HEK293 (cell line): ENCODE results near the gene PLD5.

ENCODE experiments used
- KLF7 ChIP-seq: fragments of 450-650 bp; formaldehyde crosslinking; IDR thresholded peaks from 2 replicates; pipeline ENCODE4 v1.5.1; 2016; ENCODE audit warnings: missing biosample characterization, missing genetic modification characterization, borderline replicate concordance
- YY1 ChIP-seq: fragments of 450-650 bp; formaldehyde crosslinking; IDR thresholded peaks from 2 replicates; pipeline ENCODE4 v1.5.1; 2018; ENCODE audit warnings: missing biosample characterization, missing genetic modification characterization
- ZBTB1 ChIP-seq: fragments of 450-650 bp; formaldehyde crosslinking; IDR thresholded peaks from 2 replicates; pipeline ENCODE4 v1.5.1; 2016; ENCODE audit warnings: missing biosample characterization, missing genetic modification characterization
- ZNF404 ChIP-seq: fragments of 450-650 bp; formaldehyde crosslinking; IDR thresholded peaks from 2 replicates; pipeline ENCODE4 v1.5.1; 2017; ENCODE audit warnings: missing biosample characterization, missing genetic modification characterization
- ZNF777 ChIP-seq: fragments of 450-650 bp; formaldehyde crosslinking; IDR thresholded peaks from 2 replicates; pipeline ENCODE4 v1.5.1; 2017; ENCODE audit warnings: missing biosample characterization, missing genetic modification characterization, borderline replicate concordance
- ZNF837 ChIP-seq: fragments of 450-650 bp; formaldehyde crosslinking; IDR thresholded peaks from 2 replicates; pipeline ENCODE4 v1.5.1; 2016; ENCODE audit warnings: missing biosample characterization, missing genetic modification characterization
- ZXDB ChIP-seq: fragments of 450-650 bp; formaldehyde crosslinking; IDR thresholded peaks from 2 replicates; pipeline ENCODE4 v1.5.1; 2016; ENCODE audit warnings: missing biosample characterization, missing genetic modification characterization
- TF ChIP-seq, protein P1 (sequence below): fragments of 450-650 bp; formaldehyde crosslinking; IDR thresholded peaks from 2 replicates; pipeline ENCODE4 v1.5.1; 2016; ENCODE audit warnings: missing biosample characterization, missing genetic modification characterization
- TF ChIP-seq, protein P2 (sequence below): fragments of 450-650 bp; formaldehyde crosslinking; IDR thresholded peaks from 2 replicates; pipeline ENCODE4 v1.5.1; 2016; ENCODE audit warnings: missing biosample characterization, missing genetic modification characterization

DNA sequence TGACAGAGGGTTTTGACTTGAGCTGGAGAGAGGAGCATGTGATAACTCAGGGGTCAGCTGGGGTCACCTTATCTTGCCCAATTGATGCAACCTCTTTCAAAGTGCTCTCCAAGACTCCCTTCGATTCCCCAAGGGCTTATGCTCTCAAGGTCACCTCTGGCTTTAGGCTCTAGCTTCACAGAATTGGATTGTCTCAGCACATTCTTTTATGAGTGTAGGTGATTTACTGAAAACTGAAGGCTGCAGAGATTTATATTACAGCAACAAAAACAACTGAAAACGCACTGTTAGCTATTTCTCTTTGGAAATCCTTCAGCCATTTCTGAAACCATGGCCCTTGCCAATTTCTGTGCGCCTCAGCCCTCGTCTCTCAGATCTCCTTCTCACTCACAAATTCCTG is 491.1 kb downstream of the PLD5 start:
- TF ChIP-seq, protein P1, sequence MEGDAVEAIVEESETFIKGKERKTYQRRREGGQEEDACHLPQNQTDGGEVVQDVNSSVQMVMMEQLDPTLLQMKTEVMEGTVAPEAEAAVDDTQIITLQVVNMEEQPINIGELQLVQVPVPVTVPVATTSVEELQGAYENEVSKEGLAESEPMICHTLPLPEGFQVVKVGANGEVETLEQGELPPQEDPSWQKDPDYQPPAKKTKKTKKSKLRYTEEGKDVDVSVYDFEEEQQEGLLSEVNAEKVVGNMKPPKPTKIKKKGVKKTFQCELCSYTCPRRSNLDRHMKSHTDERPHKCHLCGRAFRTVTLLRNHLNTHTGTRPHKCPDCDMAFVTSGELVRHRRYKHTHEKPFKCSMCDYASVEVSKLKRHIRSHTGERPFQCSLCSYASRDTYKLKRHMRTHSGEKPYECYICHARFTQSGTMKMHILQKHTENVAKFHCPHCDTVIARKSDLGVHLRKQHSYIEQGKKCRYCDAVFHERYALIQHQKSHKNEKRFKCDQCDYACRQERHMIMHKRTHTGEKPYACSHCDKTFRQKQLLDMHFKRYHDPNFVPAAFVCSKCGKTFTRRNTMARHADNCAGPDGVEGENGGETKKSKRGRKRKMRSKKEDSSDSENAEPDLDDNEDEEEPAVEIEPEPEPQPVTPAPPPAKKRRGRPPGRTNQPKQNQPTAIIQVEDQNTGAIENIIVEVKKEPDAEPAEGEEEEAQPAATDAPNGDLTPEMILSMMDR (tag by site-specific recombination): no peak
- no peak for TF ChIP-seq YY1 (tag by site-specific recombination)
- no peak for TF ChIP-seq ZNF777 (tag by site-specific recombination)
- TF ChIP-seq ZBTB1 (tag by site-specific recombination): no peak
- TF ChIP-seq ZXDB (tag by site-specific recombination): no peak
- no peak for TF ChIP-seq ZNF404 (tag by site-specific recombination)
- no peak for TF ChIP-seq KLF7 (tag by site-specific recombination)
- TF ChIP-seq ZNF837: no peak
- TF ChIP-seq, protein P2, sequence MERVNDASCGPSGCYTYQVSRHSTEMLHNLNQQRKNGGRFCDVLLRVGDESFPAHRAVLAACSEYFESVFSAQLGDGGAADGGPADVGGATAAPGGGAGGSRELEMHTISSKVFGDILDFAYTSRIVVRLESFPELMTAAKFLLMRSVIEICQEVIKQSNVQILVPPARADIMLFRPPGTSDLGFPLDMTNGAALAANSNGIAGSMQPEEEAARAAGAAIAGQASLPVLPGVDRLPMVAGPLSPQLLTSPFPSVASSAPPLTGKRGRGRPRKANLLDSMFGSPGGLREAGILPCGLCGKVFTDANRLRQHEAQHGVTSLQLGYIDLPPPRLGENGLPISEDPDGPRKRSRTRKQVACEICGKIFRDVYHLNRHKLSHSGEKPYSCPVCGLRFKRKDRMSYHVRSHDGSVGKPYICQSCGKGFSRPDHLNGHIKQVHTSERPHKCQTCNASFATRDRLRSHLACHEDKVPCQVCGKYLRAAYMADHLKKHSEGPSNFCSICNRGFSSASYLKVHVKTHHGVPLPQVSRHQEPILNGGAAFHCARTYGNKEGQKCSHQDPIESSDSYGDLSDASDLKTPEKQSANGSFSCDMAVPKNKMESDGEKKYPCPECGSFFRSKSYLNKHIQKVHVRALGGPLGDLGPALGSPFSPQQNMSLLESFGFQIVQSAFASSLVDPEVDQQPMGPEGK: no peak
